Spleen (tissue), 11 donors: ENCODE results near the gene GPX5. TPM values are rescaled to one million over a fixed set of nuclear protein-coding genes. Genes with fewer than 3 reads are reported as not detected.

Experiments
- DNase-seq: peaks from one replicate; pipeline ENCODE4 v3.0.0-alpha.2; 2020
- H3K27ac ChIP-seq, 8 donors: fragments of 200-600 bp; sonication (generic) in 7 of 8; 1 replicate in 4 of 8; 2 replicates in 4 of 8; pipeline versions ENCODE4 v1.5.0 to v1.8.0; 2016 to 2021; ENCODE audit warnings: inconsistent platforms in 4 of 8, mild to moderate bottlenecking in 4 of 8, moderate library complexity in 1 of 8
- H3K27me3 ChIP-seq, 7 donors: fragments of 200-600 bp; sonication (generic) in 6 of 7; replicated peaks in 1 of 7; 1 replicate in 4 of 7; 2 replicates in 3 of 7; pipeline versions ENCODE4 v1.5.0 to v1.8.0; 2016 to 2021; ENCODE audit warnings: inconsistent platforms in 3 of 7, mild to moderate bottlenecking in 1 of 7
- H3K36me3 ChIP-seq, 6 donors: fragments of 200-600 bp; sonication (generic) in 5 of 6; 1 replicate in 4 of 6; 2 replicates in 2 of 6; pipeline versions ENCODE4 v1.5.0 to v1.8.0; 2016 to 2021; ENCODE audit warnings: inconsistent platforms in 2 of 6
- H3K4me1 ChIP-seq, 6 donors: fragments of 200-600 bp; sonication (generic) in 5 of 6; 1 replicate in 3 of 6; 2 replicates in 3 of 6; pipeline versions ENCODE4 v1.5.0 to v1.8.0; 2016 to 2021; ENCODE audit warnings: inconsistent platforms in 3 of 6
- H3K4me3 ChIP-seq, 8 donors: fragments of 200-600 bp; sonication (generic) in 7 of 8; 1 replicate in 4 of 8; 2 replicates in 4 of 8; pipeline versions ENCODE4 v1.5.0 to v1.8.0; 2016 to 2021; ENCODE audit warnings: inconsistent platforms in 4 of 8, mild to moderate bottlenecking in 4 of 8, moderate library complexity in 2 of 8
- H3K9me3 ChIP-seq, 8 donors: fragments of 200-600 bp; sonication (generic) in 7 of 8; 1 replicate in 4 of 8; 2 replicates in 4 of 8; pipeline versions ENCODE4 v1.5.0 to v1.8.0; 2016 to 2021; ENCODE audit warnings: inconsistent platforms in 4 of 8
- POLR2A ChIP-seq, 3 donors: fragments of 450-650 bp; IDR thresholded peaks; one replicate each; pipeline ENCODE4 v1.5.1; 2017; ENCODE audit warnings: antibody characterized with exemption in 3 of 3, mild to moderate bottlenecking in 1 of 3
- POLR2AphosphoS5 ChIP-seq, 3 donors: sonication (generic); formaldehyde crosslinking; IDR thresholded peaks; one replicate each; pipeline ENCODE4 v1.5.1; 2017; ENCODE audit warnings: antibody characterized with exemption in 3 of 3
- WGBS, 5 donors: extraction: QIAGEN DNeasy Blood & Tissue Kit in 3 of 5; methylation state at CpG; one replicate each; pipeline versions ENCODE4 v1.1.5 to v1.1.7; 2013 to 2018; 5-methylcytosine and 5-hydroxymethylcytosine counted together
- intact Hi-C: fragments of 100-400 bp; cut with DNase I; formaldehyde crosslinking; loops from one replicate; pipeline ENCODE4 v1.15.0; 2023; ENCODE audit warnings: low total_unique reads
- polyA plus RNA-seq, 3 donors: library from polyadenylated mRNA; stranded (reverse); fragments of 200-250 nt; gene quantifications; one replicate each; pipeline ENCODE4 v1.2.1, GENCODE V29; 2013
- total RNA-seq, 7 donors: library from RNA; depleted of rRNA in 3 of 7; stranded (reverse); fragments of >200 nt in 3 of 7; fragmentation: NEBNext Ultra II Directional in 4 of 7; extraction: Animal tissue kit (Norgen Biotek cat#: 25700) in 4 of 7; gene quantifications; one replicate each; pipeline versions ENCODE4 v1.1.0 to v1.2.1, GENCODE V29; 2016 to 2021
- TF ChIP-seq, protein P1 (sequence below), 11 experiments: fragments of 200-600 bp in 7 of 11; fragments of 450-650 bp in 4 of 11; sonication (generic) in 4 of 11; IDR thresholded peaks in 8 of 11; conservative IDR thresholded peaks in 3 of 11; 1 replicate in 7 of 11; 2 replicates in 4 of 11; pipeline versions ENCODE4 v1.4.0 to v1.8.0; 2016 to 2021; ENCODE audit warnings: antibody characterized with exemption in 11 of 11, inconsistent platforms in 4 of 11, mild to moderate bottlenecking in 1 of 11
- donor health status: healthy with polysubstance abuse.
- donor health status: DM: no; HTN: no; CAD: no; lungs with moderate emphysema.
- donor health status: DM: no; HTN: no; CAD: no.
- donor health status: Bipolar disorder and iron deficiency.
- donor health status: healthy.
- donor health status: DM: no; HTN: no; CAD: no.
- donor health status: DM: yes; HTN: yes; CAD: no.

GPX5 gene
- total and polyA plus RNA-seq, 10 donors: not detected

DNA sequence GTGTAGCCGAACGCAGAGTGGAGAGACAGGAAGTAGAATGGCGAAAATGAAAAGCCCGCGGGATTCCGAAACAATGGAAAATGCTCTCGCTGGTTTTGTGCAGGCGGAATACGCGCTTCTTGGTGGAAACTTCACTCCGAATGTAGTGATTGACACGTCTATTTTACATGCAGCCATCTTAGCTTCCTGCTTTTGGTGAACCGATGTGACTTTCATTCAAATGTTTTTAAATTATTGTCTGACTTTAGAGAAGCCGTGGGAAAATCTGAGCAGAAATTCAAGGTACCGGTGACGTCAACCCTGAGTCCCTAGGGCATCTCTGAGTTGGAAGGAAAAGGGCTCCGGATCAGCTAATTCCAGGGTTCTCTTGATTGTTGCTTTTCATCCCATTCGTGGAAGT is 11.4 kb downstream of the GPX5 start:
- WGBS, 5 donors: 2 to 6% (median 5%) methylated on average over 18 of the region's 18 CpGs
- Histone ChIP-seq H3K4me1 (no peaks in the 10 kb centered on the region), H3K27me3 (peaks cover 0 to 98% (median 22%) of the 10 kb centered on the region in 7 donors), H3K27ac (no peak overlapping the region), H3K36me3 (no peaks in the 10 kb centered on the region), H3K9me3 (peaks cover 0 to 18% (median 5%) of the 10 kb centered on the region in 8 donors), H3K4me3 (peak overlapping the region in 1 of 8 donors; percentile 42)
- no peak for DNase-seq
- intact Hi-C loops: no loop called here
- TF ChIP-seq, protein P1, sequence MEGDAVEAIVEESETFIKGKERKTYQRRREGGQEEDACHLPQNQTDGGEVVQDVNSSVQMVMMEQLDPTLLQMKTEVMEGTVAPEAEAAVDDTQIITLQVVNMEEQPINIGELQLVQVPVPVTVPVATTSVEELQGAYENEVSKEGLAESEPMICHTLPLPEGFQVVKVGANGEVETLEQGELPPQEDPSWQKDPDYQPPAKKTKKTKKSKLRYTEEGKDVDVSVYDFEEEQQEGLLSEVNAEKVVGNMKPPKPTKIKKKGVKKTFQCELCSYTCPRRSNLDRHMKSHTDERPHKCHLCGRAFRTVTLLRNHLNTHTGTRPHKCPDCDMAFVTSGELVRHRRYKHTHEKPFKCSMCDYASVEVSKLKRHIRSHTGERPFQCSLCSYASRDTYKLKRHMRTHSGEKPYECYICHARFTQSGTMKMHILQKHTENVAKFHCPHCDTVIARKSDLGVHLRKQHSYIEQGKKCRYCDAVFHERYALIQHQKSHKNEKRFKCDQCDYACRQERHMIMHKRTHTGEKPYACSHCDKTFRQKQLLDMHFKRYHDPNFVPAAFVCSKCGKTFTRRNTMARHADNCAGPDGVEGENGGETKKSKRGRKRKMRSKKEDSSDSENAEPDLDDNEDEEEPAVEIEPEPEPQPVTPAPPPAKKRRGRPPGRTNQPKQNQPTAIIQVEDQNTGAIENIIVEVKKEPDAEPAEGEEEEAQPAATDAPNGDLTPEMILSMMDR (IDR thresholded peaks at IDR 0.05 in 8 of 11, conservative IDR thresholded peaks at IDR 0.05 in 3 of 11): no peak
- no peak for TF ChIP-seq POLR2A (IDR thresholded peaks at IDR 0.05)
- no peak for TF ChIP-seq POLR2AphosphoS5 (IDR thresholded peaks at IDR 0.05)

- Histone ChIP-seq H3K27ac (no peak overlapping the region), H3K36me3 (no peaks in the 10 kb centered on the region), H3K9me3 (peaks cover 0 to 23% (median 5%) of the 10 kb centered on the region in 8 donors), H3K4me3 (peak overlapping the region in 1 of 8 donors; percentile 42), H3K4me1 (peaks cover 0 to 3% (median 0%) of the 10 kb centered on the region in 6 donors), H3K27me3 (peaks cover 0 to 98% (median 22%) of the 10 kb centered on the region in 7 donors)
- TF ChIP-seq POLR2A (IDR thresholded peaks at IDR 0.05): no peak
- intact Hi-C loops: no loop called here
- DNase-seq: no peak
- 38 to 46% (median 39%) methylated on average over 22 of the region's 22 CpGs for WGBS, 5 donors
These were observed 11.9 kb downstream of the GPX5 start for GRCh38 chr6:28537509-28538140.

DNA sequence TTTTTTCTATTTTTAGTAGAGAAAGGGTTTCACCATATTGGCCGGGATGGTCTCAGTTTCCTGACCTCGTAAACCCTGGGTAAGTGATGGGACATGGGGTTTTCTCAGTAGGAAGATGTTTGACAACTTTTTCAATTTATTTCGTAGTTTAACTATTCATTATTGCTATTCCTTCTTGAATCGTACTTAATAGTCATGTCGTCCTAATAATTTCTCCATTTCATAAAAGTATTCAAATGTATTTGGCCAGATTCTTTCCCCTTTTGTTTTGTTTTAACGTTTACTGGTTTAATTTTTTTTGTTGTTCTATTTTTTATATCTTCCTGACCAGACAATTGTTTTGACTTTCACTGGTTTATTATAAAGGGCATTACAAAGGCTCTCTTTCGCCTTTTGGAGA is 16.3 kb downstream of the GPX5 start:
- peaks cover 0 to 23% (median 5%) of the 10 kb centered on the region in 8 donors for H3K9me3 ChIP-seq
- DNase-seq: no peak
- H3K36me3 ChIP-seq: no peaks in the 10 kb centered on the region
- no peak overlapping the region for H3K27ac ChIP-seq
- intact Hi-C loops: no loop called here
- 53 to 59% (median 54%) methylated on average over 7 of the region's 7 CpGs for WGBS, 5 donors
- peaks cover 0 to 18% (median 5%) of the 10 kb centered on the region in 6 donors for H3K4me1 ChIP-seq
- H3K4me3 ChIP-seq: peak overlapping the region in 1 of 8 donors; percentile 62
- peaks cover 0 to 99% (median 24%) of the 10 kb centered on the region in 7 donors for H3K27me3 ChIP-seq
- TF ChIP-seq, protein P1 (IDR thresholded peaks at IDR 0.05 in 8 of 11, conservative IDR thresholded peaks at IDR 0.05 in 3 of 11): no peak
- TF ChIP-seq POLR2AphosphoS5 (IDR thresholded peaks at IDR 0.05) (no peak), POLR2A (IDR thresholded peaks at IDR 0.05) (no peak)

GRCh38 chr6:28542440-28543296 is 17.0 kb downstream of the GPX5 start:
- no peak for DNase-seq
- H3K27me3 ChIP-seq: peaks cover 0 to 99% (median 18%) of the 10 kb centered on the region in 7 donors
- peaks cover 0 to 23% (median 5%) of the 10 kb centered on the region in 8 donors for H3K9me3 ChIP-seq
- peaks cover 0 to 18% (median 5%) of the 10 kb centered on the region in 6 donors for H3K4me1 ChIP-seq
- intact Hi-C loops: no loop called here
- no peaks in the 10 kb centered on the region for H3K36me3 ChIP-seq
- H3K4me3 ChIP-seq: peak overlapping the region in 6 of 8 donors; percentile 13 to 62 (median 19)
- no peak overlapping the region for H3K27ac ChIP-seq
- WGBS, 5 donors: 3 to 5% (median 5%) methylated on average over 30 of the region's 30 CpGs
- no peak for TF ChIP-seq POLR2AphosphoS5 (IDR thresholded peaks at IDR 0.05)
- TF ChIP-seq POLR2A (IDR thresholded peaks at IDR 0.05): no peak
- TF ChIP-seq, protein P1 (IDR thresholded peaks at IDR 0.05 in 8 of 11, conservative IDR thresholded peaks at IDR 0.05 in 3 of 11): peak in 3 of 11 experiments; percentile 20 to 35 (median 25)
